ENCODE data around the gene PMM1.
A peak's percentile ranks its signal among the peaks of the same experiment; 100 is the strongest.
"Not testable (repeated sequence)": the region's sequence is repeated elsewhere in the genome, so short reads cannot be mapped to it uniquely, and the experiment has no call there.

Gene PMM1

DNA sequence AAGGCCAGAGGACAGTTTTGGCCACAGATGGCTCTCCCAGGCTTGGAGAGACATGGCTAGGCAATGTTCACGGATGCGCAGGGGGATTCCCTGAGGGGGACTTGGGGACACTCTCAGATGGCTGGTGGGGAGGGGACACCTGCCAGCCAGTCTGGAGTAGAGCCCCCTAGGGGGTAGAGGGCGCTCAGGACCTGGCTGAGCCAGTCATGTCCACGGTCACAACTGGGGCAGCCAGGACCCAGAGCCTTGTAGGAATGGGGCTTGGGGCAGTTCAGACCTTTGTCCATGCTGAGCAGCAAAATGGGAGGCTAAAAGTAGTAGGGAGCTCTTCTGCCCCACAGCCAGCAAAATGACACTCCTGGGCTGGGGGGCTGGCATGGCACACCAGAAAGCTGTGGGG is 27.2 kb downstream of the PMM1 start:
- no peak for DNase-seq

DNA sequence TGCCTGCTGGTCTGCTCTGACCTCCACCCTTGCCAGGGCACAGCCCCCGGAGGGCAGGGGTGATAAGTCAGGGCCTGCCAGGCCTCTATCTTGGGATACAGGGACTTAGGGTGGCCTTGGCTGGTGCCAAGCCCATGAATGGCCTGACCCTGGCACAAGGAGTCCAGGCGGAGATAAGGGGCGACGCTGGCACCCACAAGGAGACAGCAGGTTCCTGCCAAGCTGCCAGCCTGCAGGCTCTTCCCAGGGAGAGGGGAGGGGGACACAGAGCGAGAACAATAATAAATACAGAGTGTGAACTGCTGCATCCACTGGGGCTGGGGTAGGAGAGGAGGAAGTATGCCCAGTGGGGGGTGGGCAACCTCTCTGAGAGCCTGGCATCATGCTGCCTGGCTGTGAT is 27.9 kb downstream of the PMM1 start:
- no peak for DNase-seq

DNA sequence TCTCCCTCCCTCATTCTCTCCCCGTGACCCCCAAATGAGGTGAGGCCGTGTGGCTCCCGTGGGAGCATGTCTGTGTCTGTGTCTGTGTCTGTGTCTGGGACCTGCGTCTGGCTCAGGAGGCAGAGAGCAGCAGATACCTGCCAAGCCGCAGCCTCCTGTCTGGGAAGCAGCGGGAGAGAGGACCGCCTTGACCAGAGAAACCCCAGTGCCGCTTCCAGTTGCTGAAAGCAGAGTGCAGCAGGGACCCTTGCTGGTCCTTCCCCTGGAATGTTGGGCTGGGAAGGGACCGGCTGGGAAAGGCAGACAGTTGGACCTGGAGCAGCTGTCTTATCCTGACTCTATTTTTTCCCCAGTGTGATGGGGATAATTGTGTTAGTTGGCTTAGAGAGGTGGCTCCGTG is 28.3 kb downstream of the PMM1 start:
- no peak for DNase-seq

DNA sequence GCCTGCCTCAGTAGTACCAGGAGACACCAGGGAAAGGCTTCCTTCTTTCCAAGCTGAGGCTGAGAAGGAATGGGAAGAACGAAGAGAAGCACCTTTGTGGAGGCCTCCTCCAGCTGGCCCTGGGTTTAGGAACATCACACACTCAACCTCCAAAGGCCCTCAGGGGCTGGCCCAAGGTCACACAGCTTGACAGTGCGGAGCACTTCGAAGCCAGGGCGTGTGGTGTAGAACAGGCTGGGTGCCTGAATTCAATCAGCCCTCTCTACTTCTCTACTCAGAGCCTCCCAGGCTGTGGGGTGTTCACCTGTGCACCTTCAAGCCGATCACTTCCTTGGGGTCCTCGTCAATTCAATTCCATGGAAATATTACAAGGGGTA is 29.6 kb downstream of the PMM1 start:
- no peak for DNase-seq

DNA sequence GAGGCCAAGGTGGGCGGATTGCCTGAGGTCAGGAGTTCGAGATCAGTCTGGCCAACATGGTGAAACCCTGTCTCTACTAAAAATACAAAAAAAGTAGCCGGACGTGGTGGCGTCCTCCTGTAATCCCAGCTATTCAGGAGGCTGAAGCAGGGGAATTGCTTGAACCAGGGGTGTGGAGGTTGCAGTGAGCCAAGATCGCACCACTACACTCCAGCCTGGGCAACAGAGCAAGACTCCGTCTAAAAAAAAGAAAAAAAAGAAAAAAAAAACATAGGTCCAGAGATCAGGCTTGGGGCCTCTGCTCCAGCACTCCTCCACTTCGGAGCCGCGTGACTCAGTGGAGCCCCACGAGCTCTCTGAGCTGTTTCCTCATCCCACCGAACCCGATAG is 31.4 kb downstream of the PMM1 start:
- DNase-seq = not testable (repeated sequence)

DNA sequence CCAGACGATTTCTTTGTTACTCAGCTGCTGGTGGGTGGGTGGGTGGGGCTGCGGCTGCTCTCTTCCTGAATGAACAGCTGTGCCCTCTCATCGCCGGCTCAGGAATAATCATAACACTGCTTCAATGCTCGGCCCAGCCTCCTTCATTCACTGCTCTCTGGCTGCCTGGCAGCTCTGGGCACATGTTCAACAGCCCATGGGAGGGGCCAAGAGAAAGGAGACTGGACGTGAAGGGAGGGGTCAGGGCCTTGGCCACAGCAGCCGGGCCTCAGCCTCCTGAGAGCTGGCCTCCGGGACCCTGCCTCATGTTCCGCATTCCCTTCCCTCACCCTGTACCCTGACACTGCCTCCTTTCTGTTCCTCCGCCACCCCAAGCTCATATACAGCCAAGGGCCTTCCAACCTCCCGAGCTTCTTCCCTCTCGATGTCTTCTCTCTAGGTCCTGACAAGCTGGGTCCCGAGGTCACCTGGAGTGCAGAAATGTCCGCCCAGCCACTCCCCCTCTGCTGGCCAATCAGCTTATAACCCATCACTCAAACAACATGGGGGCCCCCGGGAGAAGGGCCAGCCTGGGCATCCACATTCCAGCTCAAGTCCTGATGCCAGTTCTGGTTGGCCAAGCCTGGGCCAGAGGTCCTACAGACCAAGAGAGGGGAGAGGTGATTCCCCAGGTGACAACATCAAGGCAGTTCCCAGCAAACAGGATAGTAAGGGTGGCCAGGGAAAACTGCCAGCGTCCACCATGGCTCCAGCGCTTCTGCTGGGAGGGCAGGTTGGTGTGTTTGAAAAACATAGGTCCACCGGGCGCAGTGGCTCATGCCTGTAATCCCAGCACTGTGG is 32.0 kb downstream of the PMM1 start:
- no peak for DNase-seq

DNA sequence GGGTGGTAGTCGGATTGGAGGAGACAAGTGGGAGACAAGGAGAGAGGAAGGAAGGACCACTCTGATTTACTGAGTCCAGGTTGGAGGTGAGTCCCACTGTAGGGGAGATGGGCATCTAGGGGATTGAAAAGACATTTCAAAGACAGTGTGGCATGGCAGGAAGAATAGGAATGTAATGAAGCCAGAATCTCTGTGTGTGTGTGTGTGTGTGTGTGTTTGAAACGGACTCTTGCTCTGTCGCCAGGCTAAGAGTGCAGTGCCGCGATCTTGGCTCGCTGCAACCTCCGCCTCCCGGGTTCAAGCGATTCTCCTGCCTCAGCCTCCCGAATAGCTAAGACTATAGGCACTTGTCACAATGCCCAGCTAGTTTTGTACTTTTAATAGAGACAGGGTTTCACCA is 33.1 kb downstream of the PMM1 start:
- DNase-seq = no peak

DNA sequence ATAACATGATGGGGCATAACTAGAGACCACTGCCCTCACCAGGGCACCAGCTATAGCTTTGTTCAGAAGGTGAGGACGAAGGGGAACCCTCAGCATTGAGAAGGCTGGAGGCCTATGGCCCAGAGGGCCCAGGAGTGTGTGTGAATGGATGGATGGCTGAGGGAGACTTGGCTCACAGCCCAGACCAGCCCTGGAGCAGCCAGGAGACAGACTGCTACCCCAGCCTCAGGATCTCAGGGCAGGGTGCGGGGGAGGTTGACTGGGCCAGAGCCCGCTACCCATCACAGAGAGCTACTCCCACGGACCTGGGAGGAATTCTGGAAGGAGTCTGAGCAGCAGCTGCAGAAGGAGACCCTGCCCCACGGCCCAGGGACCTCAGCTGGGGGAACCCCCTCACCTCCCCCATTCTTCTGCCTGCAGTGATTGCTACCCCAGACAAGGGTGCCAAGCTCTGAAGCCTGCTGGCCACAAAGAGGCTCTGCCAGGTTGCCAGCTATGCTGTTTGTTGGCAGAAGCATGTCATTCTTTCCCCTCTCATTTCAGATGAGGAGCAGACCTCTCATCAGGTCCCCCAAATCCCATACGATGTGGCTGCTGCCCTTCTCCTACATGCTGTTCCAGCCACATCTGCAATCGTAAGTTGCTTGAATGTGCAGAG is 34.2 kb downstream of the PMM1 start:
- no peak for DNase-seq

DNA sequence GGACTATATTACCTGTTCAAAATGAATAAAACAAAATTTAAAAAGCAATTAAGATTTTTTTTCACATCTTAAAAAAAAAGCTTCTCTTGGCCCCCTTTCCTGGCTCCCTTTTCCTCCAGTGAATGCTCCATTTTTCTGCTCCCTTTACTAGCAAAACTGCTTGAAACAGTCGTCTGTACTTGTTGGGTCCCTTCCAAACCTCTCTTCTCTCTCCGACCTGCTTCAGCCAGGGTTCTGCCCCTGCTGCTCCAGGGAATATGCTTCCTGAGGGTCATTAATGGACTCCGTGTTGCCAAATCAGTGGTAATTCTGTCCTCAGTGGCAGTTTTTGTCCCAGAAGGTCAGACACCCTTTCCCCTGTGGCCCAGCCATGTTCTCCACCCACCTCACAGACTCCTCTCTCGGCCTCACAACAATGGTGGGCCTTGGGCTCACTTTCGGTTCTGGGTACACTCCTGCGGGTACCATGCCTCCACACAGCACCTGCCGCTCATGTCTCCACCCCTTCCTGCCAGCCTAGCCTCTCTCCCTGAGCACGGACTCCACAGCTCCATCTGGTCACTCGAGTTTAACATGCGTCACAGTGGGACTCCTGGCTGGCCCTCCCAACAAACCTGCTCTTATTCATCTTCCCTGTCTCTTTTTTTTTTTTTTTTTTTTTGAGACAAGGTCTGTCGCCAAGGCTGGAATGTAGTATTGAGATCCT is 37.6 kb downstream of the PMM1 start:
- DNase-seq = no peak

DNA sequence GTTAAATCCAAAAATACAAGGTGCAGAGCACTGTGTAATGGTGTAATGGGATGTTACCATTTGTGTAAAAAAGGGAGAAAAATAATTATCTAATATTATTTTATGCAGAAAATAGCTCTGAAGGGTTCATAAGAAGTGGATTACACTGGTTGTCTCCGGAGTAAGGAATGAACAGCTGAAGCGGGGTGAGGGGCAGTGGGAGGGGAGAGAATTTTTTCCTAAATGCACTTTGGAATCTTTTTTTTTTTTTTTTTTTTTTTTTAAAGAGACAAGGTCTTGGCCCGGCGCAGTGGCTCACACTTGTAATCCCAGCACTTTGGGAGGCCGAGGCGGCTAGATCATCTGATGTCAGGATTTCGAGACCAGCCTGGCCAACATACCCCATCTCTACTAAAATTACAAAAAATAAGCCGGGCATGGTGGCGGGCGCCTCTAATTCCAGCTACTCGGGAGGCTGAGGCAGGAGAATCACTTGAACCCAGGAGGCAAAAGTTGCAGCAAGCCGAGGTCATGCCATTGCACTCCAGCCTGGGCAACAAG is 38.6 kb downstream of the PMM1 start:
- DNase-seq = no peak

DNA sequence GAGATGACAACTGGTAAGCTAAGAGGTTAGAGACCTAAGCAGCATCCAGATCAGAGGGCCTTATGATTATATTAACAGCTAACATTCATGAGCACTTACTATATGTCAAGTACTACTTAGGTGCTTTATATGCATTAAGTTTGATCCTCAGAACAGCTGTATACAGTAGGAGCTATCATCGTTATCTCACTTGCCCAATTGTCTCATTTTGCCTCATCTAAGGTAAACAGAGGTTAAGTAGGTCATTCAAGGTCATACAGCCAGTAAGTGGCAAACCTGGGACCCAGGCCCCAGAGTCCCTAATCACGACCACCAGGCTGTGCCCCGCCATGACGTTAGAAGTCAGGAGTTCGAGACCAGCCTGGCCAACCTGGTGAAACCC is 40.8 kb downstream of the PMM1 start:
- DNase-seq = no peak

DNA sequence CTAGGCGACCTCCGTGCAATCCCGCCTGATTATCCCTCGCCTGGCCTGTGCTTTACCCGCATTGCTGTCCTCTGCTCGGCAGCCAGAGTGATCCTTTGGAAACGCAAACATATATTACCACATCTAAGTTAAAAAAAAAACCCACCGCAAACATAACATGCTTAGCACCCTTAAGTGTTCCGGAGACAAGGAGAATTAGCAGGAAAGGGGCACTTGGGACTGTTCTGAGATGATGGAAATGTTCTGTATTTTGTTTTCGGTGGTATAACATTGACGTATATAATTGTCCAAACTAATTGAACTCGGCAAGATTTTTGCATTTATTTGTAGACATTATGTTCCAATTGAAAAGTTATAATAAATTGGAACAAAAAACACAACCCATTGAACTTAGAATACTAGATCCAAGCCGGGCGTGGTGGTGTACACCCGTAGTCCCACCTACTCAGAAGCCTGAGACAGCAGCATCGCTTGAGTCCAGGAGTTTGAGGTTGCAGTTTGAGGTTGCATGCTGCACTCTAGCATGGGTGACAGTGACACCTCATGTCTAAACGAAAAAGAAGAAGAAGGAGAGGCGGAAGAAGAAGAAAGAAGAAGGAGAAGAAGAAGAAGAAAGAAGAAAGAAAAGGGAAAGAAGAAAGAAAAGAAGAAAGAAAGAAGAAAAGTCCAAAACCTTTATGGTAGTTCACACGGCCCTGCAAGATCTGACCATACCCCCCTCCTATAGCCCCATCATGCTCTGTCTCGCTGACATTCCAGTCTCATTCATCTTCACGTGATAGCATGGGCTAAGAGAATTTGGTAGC is 44.8 kb downstream of the PMM1 start:
- DNase-seq = no peak

DNA sequence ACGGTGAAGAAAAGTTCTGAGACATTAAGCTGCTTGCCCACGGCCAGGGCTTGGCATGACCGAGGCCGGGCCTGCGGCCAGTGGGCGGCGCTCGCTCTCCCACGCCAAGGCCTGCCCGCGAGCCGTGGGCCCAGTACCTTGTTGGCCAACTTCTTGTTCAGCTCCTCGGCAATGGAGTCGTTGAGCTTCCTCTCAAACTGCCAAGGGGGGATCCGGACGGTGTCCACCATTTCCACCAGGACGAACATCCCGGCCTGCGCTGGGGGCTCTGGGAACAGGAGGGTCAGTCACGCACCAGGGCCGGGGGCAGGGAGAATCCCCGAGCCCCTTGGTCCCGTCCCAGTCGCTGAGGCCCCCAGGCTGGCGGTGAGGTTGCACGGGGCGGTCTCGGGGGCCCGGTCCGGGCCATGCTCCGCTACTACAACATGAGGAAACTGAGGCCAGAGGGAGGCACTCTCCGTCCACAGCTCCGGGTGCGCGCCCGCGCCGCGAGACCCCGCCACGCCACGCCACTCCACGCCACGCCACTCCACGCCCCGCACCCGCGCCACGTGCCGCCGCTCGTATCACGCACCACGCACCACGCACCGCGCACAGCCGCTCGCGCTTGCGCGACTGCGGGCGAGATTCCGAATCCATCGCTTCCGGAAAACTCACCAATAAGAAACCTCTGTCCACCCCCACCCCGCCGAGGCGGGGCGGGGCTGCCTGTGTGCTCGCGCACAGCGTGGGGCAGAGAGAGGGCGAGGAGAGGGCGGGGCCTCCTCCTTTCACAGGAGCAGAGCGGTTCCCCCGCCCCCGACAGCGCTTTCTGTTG is 45.6 kb downstream of the PMM1 start, which contains the start of gene POLR3H:
TSS of gene POLR3H (minus strand) at position 617 of the 817 bp plus-strand sequence. CDS start at position 248, 369 bp downstream.
- DNase-seq = peak; percentile 93 to 98 (median 94)

DNA sequence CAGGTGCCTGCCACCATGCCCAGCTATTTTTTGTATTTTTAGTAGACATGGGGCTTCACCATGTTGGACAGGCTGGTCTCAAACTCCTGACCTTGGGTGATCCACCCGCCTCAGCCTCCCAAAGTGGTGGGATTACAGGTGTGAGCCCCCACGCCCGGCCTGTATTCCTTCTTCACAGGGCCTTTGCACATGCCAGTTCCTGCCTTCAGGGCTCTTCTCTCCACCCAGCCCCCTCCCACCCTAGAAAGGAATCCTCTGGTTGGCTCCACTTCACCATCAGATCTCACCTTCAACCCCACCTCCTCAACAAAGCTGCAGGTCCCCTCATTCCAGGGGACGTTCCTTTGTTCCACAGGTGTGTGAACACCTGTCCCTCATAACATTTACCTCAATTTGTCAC is 47.4 kb downstream of the PMM1 start:
- DNase-seq = no peak

DNA sequence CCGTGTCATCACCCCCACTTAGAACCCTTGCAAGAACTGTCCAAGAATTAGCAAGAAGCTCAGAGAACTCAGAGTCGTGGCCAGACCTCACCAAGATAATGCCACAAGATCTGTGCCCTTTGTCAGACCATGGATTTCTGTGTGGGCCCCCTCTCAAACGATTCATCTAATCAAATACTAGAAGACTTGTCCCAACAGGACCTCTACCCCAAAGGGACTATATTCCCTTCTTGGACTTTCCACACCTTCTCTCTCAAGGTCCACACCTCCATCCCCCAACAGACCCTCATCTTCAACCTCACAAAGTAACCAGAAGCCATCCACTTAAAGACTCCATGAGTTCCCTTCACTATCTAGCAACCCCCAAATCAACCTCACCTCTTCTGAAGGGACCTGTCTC is 48.2 kb downstream of the PMM1 start:
- no peak for DNase-seq

DNA sequence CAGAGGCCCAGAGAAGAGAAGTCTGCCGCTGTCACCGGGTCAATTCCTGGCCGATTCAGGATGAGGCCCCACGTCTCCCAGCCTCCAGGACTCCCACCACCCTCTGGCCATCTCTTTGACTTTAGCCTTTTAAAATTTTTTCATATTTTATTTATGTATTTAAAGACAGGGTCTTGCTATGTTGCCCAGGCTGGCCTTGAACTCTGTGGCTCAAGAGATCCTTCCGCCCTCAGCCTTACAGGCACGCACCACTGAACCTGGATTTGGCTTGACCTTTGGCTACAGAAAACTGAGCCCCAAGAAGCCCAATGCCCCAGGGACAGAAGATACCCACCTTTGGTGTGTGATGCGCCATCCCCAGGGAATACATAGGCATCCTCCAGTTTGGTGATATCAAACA is 49.3 kb downstream of the PMM1 start:
- DNase-seq = no peak

DNA sequence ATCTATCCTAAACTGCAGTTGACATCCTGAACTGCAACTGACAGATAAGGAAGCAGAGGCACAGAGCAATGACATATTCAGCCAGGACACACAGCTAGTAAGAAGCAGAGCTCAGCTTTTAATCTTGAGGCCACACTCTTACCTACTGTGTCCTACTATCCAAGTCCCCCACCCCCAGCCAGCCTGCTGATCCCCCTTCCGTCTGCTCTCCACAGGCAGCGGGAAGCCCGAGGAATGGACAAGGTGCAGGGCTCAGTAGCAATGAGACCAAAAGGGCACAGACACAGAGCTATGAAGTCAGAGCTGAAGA is 49.7 kb downstream of the PMM1 start:
- DNase-seq = no peak

DNA sequence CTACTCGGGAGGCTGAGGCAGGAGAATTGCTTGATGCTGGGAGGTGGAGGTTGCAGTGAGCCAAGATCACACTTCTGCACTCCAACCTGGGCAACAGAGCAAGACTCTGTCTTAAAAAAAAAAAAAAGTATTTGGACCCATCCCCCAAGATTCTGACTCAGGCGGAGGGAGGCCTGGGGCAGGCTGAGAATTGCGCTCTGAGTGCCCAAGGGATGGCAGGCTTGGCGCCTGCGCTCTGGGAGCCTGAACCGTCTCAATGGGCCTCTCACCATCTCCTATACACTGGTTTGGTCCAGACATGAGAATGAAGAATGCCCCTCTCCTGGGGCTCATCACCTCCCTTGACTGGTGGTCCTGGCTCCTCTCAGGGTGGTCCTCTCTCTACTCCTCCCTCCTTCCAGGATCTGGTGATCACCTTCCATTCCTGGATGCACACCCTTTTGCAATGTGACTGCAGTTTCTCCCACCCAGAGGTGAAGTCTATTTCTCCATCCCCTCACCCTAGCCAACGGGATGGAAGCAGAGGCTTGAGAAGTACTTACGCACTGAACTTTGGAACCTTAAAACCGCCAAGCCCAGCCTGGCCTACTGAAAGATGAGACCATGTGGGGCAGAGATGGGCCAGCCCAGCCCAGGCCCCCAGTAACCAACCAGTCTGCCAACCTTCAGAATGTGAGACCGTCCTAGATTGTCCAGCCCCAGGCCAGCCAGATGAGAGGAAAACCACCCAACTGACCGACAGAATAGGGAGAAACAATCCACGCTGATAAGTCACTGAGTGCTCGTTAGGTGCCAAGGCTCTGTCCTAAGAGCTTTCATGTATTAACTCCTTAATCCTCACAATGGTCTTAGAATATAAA is 50.3 kb downstream of the PMM1 start:
- no peak for DNase-seq

DNA sequence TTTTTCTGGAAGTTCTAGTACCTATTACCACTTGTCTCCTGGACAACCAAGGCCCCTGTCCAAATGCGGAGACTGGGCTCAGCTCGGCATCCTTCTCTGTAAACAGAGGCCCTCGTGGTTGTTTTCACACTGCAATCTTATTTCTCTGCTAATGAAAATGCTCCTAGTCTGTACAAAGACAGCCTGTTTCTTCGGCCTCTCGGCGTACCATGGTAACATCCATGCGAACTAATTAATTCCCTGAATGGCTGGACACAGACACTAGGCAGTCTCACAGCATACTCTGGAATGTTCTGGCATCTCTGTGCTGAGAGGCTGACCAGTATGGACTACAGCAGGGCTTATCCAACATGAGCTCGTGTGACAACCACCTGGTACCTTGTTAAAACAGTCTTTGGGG is 51.1 kb downstream of the PMM1 start:
- no peak for DNase-seq

DNA sequence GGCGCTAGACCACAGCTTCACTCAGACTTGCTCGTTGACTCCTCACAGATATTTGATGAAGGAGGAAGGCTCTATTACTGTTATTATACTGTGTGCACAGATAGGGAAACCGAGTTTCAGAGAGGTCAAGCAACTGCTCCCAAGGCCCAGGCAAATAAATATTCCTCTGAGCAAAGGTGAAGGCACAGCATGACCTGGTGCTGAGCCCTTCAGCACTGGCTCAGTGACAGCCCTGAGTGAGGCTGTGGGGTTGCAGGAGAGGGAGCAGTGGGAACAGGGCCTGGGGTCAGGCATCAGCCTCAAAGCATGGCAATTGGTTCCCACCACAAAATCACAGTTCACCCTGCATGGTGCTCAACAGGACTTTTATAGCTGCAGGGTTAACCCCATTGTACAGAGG is 52.4 kb downstream of the PMM1 start:
- DNase-seq = no peak

DNA sequence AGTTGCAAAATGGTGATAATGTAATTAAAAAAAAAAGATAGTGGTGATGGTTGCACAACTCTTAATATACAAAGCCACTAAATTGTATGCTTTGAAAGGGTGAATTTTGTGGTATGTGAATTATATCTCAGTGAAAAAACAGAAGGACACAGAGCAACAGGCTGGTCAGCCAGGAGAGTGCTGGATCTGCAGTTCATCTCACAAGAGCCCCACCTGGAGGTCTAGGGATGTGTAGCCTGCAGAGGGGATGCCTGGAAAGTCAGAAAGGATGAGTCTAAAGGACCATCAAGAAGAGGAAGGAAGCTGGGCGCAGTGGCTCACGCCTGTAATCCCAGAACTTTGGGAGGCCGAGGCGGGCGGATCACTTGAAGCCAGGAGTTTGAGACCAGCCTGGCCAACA is 54.4 kb downstream of the PMM1 start:
- no peak for DNase-seq

Data from T-helper 1 cell (primary cell).